Peyer's patch (tissue), 4 donors: ENCODE data around the gene BANP.

Experiments used
- POLR2A ChIP-seq, 2 donors: fragments of 450-650 bp; IDR thresholded peaks; one replicate each; pipeline ENCODE4 v1.5.1; 2017; ENCODE audit warnings: antibody characterized with exemption in 2 of 2, mild to moderate bottlenecking in 2 of 2, moderate library complexity in 2 of 2
- TF ChIP-seq, protein P1 (sequence below), 6 experiments: fragments of 450-650 bp in 4 of 6; fragments of 200-600 bp in 2 of 6; sonication (generic) in 1 of 6; IDR thresholded peaks; one replicate each; pipeline ENCODE4 v1.5.1; 2017 to 2019; ENCODE audit warnings: antibody characterized with exemption in 6 of 6, mild to moderate bottlenecking in 3 of 6, moderate library complexity in 1 of 6

- TF ChIP-seq, protein P1, sequence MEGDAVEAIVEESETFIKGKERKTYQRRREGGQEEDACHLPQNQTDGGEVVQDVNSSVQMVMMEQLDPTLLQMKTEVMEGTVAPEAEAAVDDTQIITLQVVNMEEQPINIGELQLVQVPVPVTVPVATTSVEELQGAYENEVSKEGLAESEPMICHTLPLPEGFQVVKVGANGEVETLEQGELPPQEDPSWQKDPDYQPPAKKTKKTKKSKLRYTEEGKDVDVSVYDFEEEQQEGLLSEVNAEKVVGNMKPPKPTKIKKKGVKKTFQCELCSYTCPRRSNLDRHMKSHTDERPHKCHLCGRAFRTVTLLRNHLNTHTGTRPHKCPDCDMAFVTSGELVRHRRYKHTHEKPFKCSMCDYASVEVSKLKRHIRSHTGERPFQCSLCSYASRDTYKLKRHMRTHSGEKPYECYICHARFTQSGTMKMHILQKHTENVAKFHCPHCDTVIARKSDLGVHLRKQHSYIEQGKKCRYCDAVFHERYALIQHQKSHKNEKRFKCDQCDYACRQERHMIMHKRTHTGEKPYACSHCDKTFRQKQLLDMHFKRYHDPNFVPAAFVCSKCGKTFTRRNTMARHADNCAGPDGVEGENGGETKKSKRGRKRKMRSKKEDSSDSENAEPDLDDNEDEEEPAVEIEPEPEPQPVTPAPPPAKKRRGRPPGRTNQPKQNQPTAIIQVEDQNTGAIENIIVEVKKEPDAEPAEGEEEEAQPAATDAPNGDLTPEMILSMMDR (IDR thresholded peaks at IDR 0.05), result no peak
- TF ChIP-seq POLR2A (IDR thresholded peaks at IDR 0.05), result no peak
Observed at GRCh38 chr16:88017587-88018101, 66.4 kb downstream of the BANP start.
